ENCODE measurements around the gene HSH2D. TPM values are rescaled to one million over a fixed set of nuclear protein-coding genes. Genes with fewer than 3 reads are reported as not detected.

HSH2D gene
- polyA plus RNA-seq, 4 donors: 0.32 to 1.1 (median 0.76) TPM

Other genes starting within 250 kb of the HSH2D start
- under 1 TPM; 0.13 to 0.42 (median 0.30) TPM for gene CYP4F2, start 245.6 kb upstream of the HSH2D start, polyA plus RNA-seq (ENCODE audit: insufficient read length in 4 of 4)
- gene CYP4F11, start 209.2 kb upstream of the HSH2D start, polyA plus RNA-seq (ENCODE audit: insufficient read length in 4 of 4): 1 to 10 TPM in 1 of 4 donors, under 1 TPM in 2, not detected in 1; 0.05 to 1.3 (median 0.64) TPM
- not detected for gene OR10H4, start 194.7 kb upstream of the HSH2D start, polyA plus RNA-seq (ENCODE audit: insufficient read length in 4 of 4)
- 100 to 1,000 TPM; 492 to 552 (median 526) TPM for gene TPM4, start 67.2 kb upstream of the HSH2D start, polyA plus RNA-seq (ENCODE audit: insufficient read length in 4 of 4)
- gene RAB8A, start 31.8 kb upstream of the HSH2D start, polyA plus RNA-seq (ENCODE audit: insufficient read length in 4 of 4): 10 to 100 TPM; 65.5 to 97.2 (median 80.1) TPM
- gene CIB3, start 29.8 kb downstream of the HSH2D start, polyA plus RNA-seq (ENCODE audit: insufficient read length in 4 of 4): not detected
- 100 to 1,000 TPM; 102 to 129 (median 124) TPM for gene FAM32A, start 41.7 kb downstream of the HSH2D start, polyA plus RNA-seq (ENCODE audit: insufficient read length in 4 of 4)
- gene AP1M1, start 54.2 kb downstream of the HSH2D start, polyA plus RNA-seq (ENCODE audit: insufficient read length in 4 of 4): 10 to 100 TPM; 56.4 to 69.1 (median 62.5) TPM
- gene KLF2, start 181.1 kb downstream of the HSH2D start, polyA plus RNA-seq (ENCODE audit: insufficient read length in 4 of 4): 10 to 100 TPM; 19.5 to 32.0 (median 29.0) TPM